Heart right ventricle (tissue), 16 donors: ENCODE measurements around the gene COL13A1. TPM values are rescaled to one million over a fixed set of nuclear protein-coding genes. Genes with fewer than 3 reads are reported as not detected.

ENCODE experiments used
- ATAC-seq, 8 donors: fragments of 200-7000 bp; cut with Tn5 transposase; one replicate each; pipeline ENCODE4 v1.9.1; 2020; ENCODE audit warnings: mild to moderate bottlenecking in 8 of 8, moderate library complexity in 8 of 8, moderate number of reproducible peaks in 1 of 8
- DNase-seq, 2 donors: peaks; one replicate each; pipeline ENCODE4 v3.0.0-alpha.2; 2020
- H3K27ac ChIP-seq, 10 donors: fragments of 200-600 bp; sonication (generic) in 2 of 10; one replicate each; pipeline versions ENCODE4 v1.5.0 to v1.8.0; 2020 to 2022; ENCODE audit warnings: mild to moderate bottlenecking in 3 of 10
- H3K27me3 ChIP-seq, 7 donors: fragments of 200-600 bp; one replicate each; pipeline ENCODE4 v1.8.0; 2021 to 2022; ENCODE audit warnings: mild to moderate bottlenecking in 2 of 7
- H3K36me3 ChIP-seq, 9 donors: fragments of 200-600 bp; sonication (generic) in 1 of 9; one replicate each; pipeline versions ENCODE4 v1.5.0 to v1.8.0; 2020 to 2022; ENCODE audit warnings: mild to moderate bottlenecking in 2 of 9
- H3K4me1 ChIP-seq, 9 donors: fragments of 200-600 bp; sonication (generic) in 1 of 9; one replicate each; pipeline versions ENCODE4 v1.5.0 to v1.8.0; 2020 to 2022; ENCODE audit warnings: mild to moderate bottlenecking in 4 of 9
- H3K4me3 ChIP-seq, 10 donors: fragments of 200-600 bp; sonication (generic) in 2 of 10; one replicate each; pipeline versions ENCODE4 v1.5.0 to v1.8.0; 2020 to 2022; ENCODE audit warnings: mild to moderate bottlenecking in 7 of 10, moderate library complexity in 2 of 10
- H3K9me3 ChIP-seq, 11 donors: fragments of 200-600 bp in 10 of 11; sonication (generic) in 2 of 11; one replicate each; pipeline versions ENCODE4 v1.5.0 to v1.8.0; 2013 to 2022; ENCODE audit warnings: mild to moderate bottlenecking in 2 of 11, control low read depth in 1 of 11, moderate library complexity in 1 of 11
- CTCF ChIP-seq, 9 donors: fragments of 200-600 bp; sonication (generic) in 2 of 9; IDR thresholded peaks; one replicate each; pipeline versions ENCODE4 v1.5.0 to v1.8.0; 2021 to 2022; ENCODE audit warnings: antibody characterized with exemption in 9 of 9, mild to moderate bottlenecking in 5 of 9, moderate library complexity in 1 of 9
- WGBS, 2 donors: extraction: QIAGEN DNeasy Blood & Tissue Kit; methylation state at CpG; one replicate each; pipeline ENCODE4 v1.1.7; 2013; ENCODE audit warnings: inconsistent platforms in 1 of 2; 5-methylcytosine and 5-hydroxymethylcytosine counted together
- intact Hi-C, 10 donors: fragments of 100-400 bp; cut with DNase I; formaldehyde crosslinking; loops; one replicate each; pipeline versions ENCODE4 v1.11.1 to v1.14.2; 2022
- polyA plus RNA-seq, 2 donors: library from polyadenylated mRNA; stranded (reverse); fragments of 200-250 nt; gene quantifications; one replicate each; pipeline ENCODE4 v1.2.3, GENCODE V29; 2013
- total RNA-seq, 10 donors: library from RNA; stranded (reverse); fragmentation: NEBNext Ultra II Directional in 3 of 10; extraction: Animal tissue kit (Norgen Biotek cat#: 25700) in 3 of 10; gene quantifications; one replicate each; pipeline versions ENCODE4 v1.2.1 to v1.2.4, GENCODE V29; 2021 to 2023
- donor health status: Arrhythmogenic right ventricular cardiomyopathy.
- donor health status: ischemic (EF 13 %, LVEDD 7.1; RV severe dilation, severe dysfunction).
- donor health status: healthy with polysubstance abuse.
- donor health status: DM: no; HTN: yes; CAD: no.
- donor health status: DM: no; HTN: no; CAD: no.
- donor health status: ischemic (EF 25% LVEDD 6.9; RV normal size, moderate dysfunction).
- donor health status: ischemic (EF 25% LVEDD 5.7; RV mildly dilated, moderate dysfunction).
- donor health status: healthy.
- donor health status: DM: yes; HTN: yes; CAD: no.
- donor health status: Ischemic cardiomyopathy.
- donor health status: ischemic (EF 35%, LVEDD 5.7; RV mildly dilated, moderate dysfunction).
- donor health status: nonischemic (EF 11% LVEDD 7.7; RV severe dilation, severe dysfunction).
- donor health status: DM: yes; HTN: yes; CAD: no.
- donor health status: PGD.
- donor health status: ischemic (EF 29% LVEDD 5.4; RV normal size, mild dysfunction).
- donor health status: nonischemic (EF 23%, LVEDD 6.1; RV moderate dilation, normal function).

Gene COL13A1
- total and polyA plus RNA-seq, 12 donors: 0.70 to 6.8 (median 2.7) TPM

GRCh38 chr10:69815104-69815503 lies 13.4 kb downstream of the COL13A1 start:
- Histone ChIP-seq H3K27ac (no peak overlapping the region), H3K9me3 (peaks cover 0 to 4% (median 0%) of the 10 kb centered on the region in 11 donors), H3K4me3 (no peak overlapping the region), H3K4me1 (peaks cover 0 to 13% (median 0%) of the 10 kb centered on the region in 9 donors), H3K27me3 (no peaks in the 10 kb centered on the region), H3K36me3 (no peaks in the 10 kb centered on the region)
- DNase-seq (no peak), ATAC-seq (no peak)
- intact Hi-C loops: no loop called here
- 84% methylated on average over 6 of the region's 6 CpGs for WGBS, 2 donors
- no peak for TF ChIP-seq CTCF (IDR thresholded peaks at IDR 0.05)

DNA sequence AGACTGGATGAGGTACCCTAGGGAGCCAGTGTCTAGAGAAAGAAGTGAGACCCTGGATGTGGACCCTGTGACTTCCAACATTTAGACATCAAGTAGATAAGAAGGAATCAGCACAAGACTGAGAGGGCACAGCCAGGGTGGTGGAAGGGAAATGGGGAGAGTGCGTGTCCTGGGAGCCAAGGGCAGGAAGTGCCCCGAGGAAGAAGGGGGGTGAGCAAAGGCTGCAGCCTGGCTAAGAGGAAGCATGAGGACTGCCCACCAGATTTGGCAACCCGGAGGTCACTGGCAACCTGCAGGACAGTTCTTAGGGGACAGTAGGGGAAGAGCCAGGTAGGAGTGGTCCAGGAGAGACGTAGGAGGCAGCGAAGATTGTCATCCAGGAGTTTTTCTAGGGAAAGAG lies 14.8 kb downstream of the COL13A1 start:
- peaks cover 0 to 4% (median 0%) of the 10 kb centered on the region in 11 donors for H3K9me3 ChIP-seq
- peaks cover 0 to 13% (median 0%) of the 10 kb centered on the region in 9 donors for H3K4me1 ChIP-seq
- WGBS, 2 donors: 62 to 73% methylated on average over 5 of the region's 5 CpGs
- H3K27ac ChIP-seq: no peak overlapping the region
- TF ChIP-seq CTCF (IDR thresholded peaks at IDR 0.05): no peak
- no peak overlapping the region for H3K4me3 ChIP-seq
- H3K27me3 ChIP-seq: no peaks in the 10 kb centered on the region
- H3K36me3 ChIP-seq: no peaks in the 10 kb centered on the region
- intact Hi-C loops: no loop called here
- peak in 1 of 8 donors; percentile 22 for ATAC-seq
- no peak for DNase-seq

DNA sequence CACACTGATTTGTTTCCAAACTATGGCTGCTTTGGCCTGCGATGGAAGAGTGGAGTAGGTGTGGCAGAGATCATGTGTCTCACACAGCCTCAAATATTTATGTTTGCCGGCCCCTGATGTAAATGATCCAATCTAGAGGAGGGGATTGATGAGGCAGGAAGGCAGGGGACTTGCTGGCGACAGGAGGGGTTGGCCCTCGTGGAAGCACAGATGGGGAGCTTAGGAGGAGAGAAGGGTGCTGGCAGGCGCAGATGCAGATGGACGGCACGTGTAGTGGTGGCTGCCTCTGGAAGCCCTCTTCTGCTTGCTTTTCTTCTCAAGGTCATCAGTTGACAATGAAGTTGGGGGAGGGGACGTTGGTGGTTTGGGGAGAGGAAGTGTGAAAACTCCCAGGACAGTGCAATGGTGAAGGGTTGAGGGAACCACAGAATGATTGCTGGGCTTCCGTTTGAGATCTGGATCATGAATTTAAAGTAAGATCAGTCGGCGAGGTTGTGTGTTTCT lies 15.4 kb downstream of the COL13A1 start:
- H3K36me3 ChIP-seq: no peaks in the 10 kb centered on the region
- TF ChIP-seq CTCF (IDR thresholded peaks at IDR 0.05): no peak
- intact Hi-C loops: no loop called here
- ATAC-seq (no peak), DNase-seq (no peak)
- H3K4me1 ChIP-seq: peaks cover 0 to 13% (median 0%) of the 10 kb centered on the region in 9 donors
- H3K9me3 ChIP-seq: peaks cover 0 to 4% (median 0%) of the 10 kb centered on the region in 11 donors
- 67 to 68% methylated on average over 11 of the region's 11 CpGs for WGBS, 2 donors
- no peaks in the 10 kb centered on the region for H3K27me3 ChIP-seq
- no peak overlapping the region for H3K27ac ChIP-seq
- H3K4me3 ChIP-seq: no peak overlapping the region

DNA sequence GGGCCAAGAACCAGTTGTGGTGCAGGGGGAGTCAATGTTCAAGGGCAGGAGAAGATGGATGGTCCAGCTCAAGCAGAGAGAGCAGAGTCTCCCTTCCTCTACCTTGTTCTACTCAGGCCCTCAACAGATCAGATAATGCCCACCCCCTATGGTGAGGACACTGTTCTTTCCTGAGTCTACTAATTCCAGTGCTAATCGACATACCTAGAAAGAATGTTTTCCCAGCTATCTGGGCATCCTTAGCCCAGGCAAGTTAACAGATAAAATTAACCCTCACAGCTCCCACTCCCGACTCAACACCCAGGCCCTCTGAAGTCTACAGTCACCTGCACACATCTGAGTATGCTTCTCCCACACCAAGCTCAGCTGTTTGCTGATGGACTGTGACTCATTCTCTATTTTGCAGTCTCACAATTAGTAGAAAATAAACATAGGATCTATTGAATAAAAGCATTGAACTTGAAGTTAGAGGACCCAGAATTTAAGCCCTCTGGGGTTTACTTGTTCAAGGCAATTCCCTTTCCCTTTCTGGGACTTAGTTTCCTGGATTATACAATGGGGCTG lies 17.1 kb downstream of the COL13A1 start:
- DNase-seq (no peak), ATAC-seq (no peak)
- Histone ChIP-seq H3K36me3 (no peaks in the 10 kb centered on the region), H3K4me1 (peaks cover 0 to 13% (median 0%) of the 10 kb centered on the region in 9 donors), H3K27ac (no peak overlapping the region), H3K4me3 (no peak overlapping the region), H3K27me3 (no peaks in the 10 kb centered on the region), H3K9me3 (peaks cover 0 to 4% (median 0%) of the 10 kb centered on the region in 11 donors)
- intact Hi-C loops: no loop called here
- TF ChIP-seq CTCF (IDR thresholded peaks at IDR 0.05): no peak
- 84 to 88% methylated on average over 2 of the region's 2 CpGs for WGBS, 2 donors
